GM12864 (cell line): ENCODE results near the gene NCOR2.
"Not testable (repeated sequence)": the region's sequence is repeated elsewhere in the genome, so short reads cannot be mapped to it uniquely, and the experiment has no call there.

Experiments
- DNase-seq: peaks from one replicate; pipeline ENCODE4 v3.0.0-alpha.2; 2011; ENCODE audit warnings: low read depth
- H3K4me3 ChIP-seq: 2 replicates; pipeline ENCODE4 v1.5.1; 2011; ENCODE audit warnings: mild to moderate bottlenecking, low read depth, low read length, control low read depth
- CTCF ChIP-seq: IDR thresholded peaks from 2 replicates; pipeline ENCODE4 v1.5.1; 2011; ENCODE audit warnings: low read depth, mild to moderate bottlenecking, moderate library complexity, low read length, control low read depth, inconsistent platforms; ENCODE audit errors: missing control alignments

Gene NCOR2

GRCh38 chr12:124590447-124590846, 23.0 kb upstream of the NCOR2 start:
- TF ChIP-seq CTCF, result no peak
- no peak for DNase-seq
- no peak overlapping the region for H3K4me3 ChIP-seq

- no peak overlapping the region for H3K4me3 ChIP-seq
- no peak for TF ChIP-seq CTCF
- DNase-seq, result no peak
Observed at GRCh38 chr12:124588751-124589267, 21.4 kb upstream of the NCOR2 start.

GRCh38 chr12:124588018-124588634, 20.7 kb upstream of the NCOR2 start:
- no peak for DNase-seq
- no peak overlapping the region for H3K4me3 ChIP-seq
- TF ChIP-seq CTCF, result no peak

GRCh38 chr12:124586756-124587155, 19.3 kb upstream of the NCOR2 start:
- TF ChIP-seq CTCF, result no peak
- DNase-seq, result no peak
- H3K4me3 ChIP-seq, result no peak overlapping the region

- not testable (repeated sequence) for DNase-seq, H3K4me3 ChIP-seq
Observed at GRCh38 chr12:124584494-124584893, 17.1 kb upstream of the NCOR2 start.

GRCh38 chr12:124583854-124584253, 16.4 kb upstream of the NCOR2 start:
- DNase-seq, result no peak
- no peak for TF ChIP-seq CTCF
- H3K4me3 ChIP-seq, result no peak overlapping the region

GRCh38 chr12:124582108-124582424, 14.7 kb upstream of the NCOR2 start:
- no peak overlapping the region for H3K4me3 ChIP-seq
- TF ChIP-seq CTCF, result no peak
- DNase-seq, result no peak
